ENCODE measurements around the gene BUB1B. TPM values are rescaled to one million over a fixed set of nuclear protein-coding genes. Genes with fewer than 3 reads are reported as not detected.

The BUB1B gene
- total and polyA plus RNA-seq, 9 of the 15 experiments (the other 6 are each of a cell fraction or from before 2014, with no cell fraction given) = 28.7 to 113 (median 82.2) TPM

DNA sequence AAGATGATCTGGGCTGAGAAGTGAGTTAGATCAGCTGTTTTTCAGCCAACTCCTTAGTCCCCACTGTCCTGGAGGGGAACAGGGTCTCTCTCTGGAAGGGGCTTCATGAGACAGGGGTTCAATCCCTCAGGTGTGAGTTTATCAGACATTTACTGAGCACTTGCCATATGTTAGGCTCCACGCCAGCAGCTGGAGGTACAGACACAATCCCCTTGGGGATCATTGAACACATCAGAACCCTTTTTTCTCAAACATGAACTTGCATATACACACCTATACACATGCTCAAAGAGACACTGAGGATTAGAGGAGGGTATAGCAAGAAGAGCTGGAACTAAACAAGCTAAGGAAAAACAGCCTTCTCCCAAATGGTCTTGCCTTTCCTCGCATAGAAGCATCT is 46.7 kb upstream of the BUB1B start:
- Histone ChIP-seq H3K9me1 (ENCODE audit: control insufficient read depth, insufficient read depth, low read length) (peaks cover 2% of the 10 kb centered on the region), H4K20me1 (replicated peaks; ENCODE audit: control insufficient read depth, insufficient read depth, low read length) (0 out of 2 replicates have a peak, but pooled peaks cover 2% of the 10 kb centered on the region), H3K4me1 (replicated peaks in 1 of 2; ENCODE audit: control insufficient read depth in 2 of 2, insufficient read depth in 2 of 2, low read length in 2 of 2) (peaks cover 4 to 10% of the 10 kb centered on the region in 2 experiments; a peak in 4 of 5 replicates), H3K4me3 (no peak overlapping the region), H3K27me3 (ENCODE audit: control insufficient read depth in 2 of 2, insufficient read depth in 2 of 2, low read length in 2 of 2) (peaks cover 3% of the 10 kb centered on the region in 2 experiments; a peak in 1 of 5 replicates), H3K9me3 (replicated peaks; ENCODE audit: control insufficient read depth, insufficient read depth, low read depth, low read length) (no peaks in the 10 kb centered on the region), H3K4me2 (ENCODE audit: insufficient read depth, low read length) (no peak overlapping the region), H3K36me3 (ENCODE audit: control insufficient read depth, insufficient read depth, low read length) (no peaks in the 10 kb centered on the region), H3K9ac (ENCODE audit: insufficient read depth in 1 of 2, low read depth in 2 of 2, low read length in 2 of 2) (no peak overlapping the region), H3K79me2 (ENCODE audit: control insufficient read depth, insufficient read depth, low read length) (no peaks in the 10 kb centered on the region), H3K27ac (ENCODE audit: extremely low read depth, low read depth, low read length) (no peak overlapping the region), H2AFZ (ENCODE audit: low read depth, low read length) (no peak overlapping the region)
- WGBS (ENCODE audit: insufficient coverage, low coverage, missing lambda C conversion rate) = 5% methylated on average over 2 of the region's 2 CpGs
- intact Hi-C loops (cut with micrococcal nuclease) = no loop called here
- in situ Hi-C loops (cut with MboI) = no loop called here
- TF ChIP-seq ZZZ3 (IDR thresholded peaks at IDR 0.05) (no peak), SMARCE1 (IDR thresholded peaks at IDR 0.05) (no peak), SAP30 (IDR thresholded peaks at IDR 0.05; ENCODE audit: borderline replicate concordance, insufficient read depth, low read depth, low read length, poor library complexity, severe bottlenecking) (no peak), ZNF586 (CRISPR knock-in tag; conservative IDR thresholded peaks at IDR 0.05) (no peak), PPARD (CRISPR knock-in tag; IDR thresholded peaks at IDR 0.05) (no peak), ZFPM2 (CRISPR knock-in tag; IDR thresholded peaks at IDR 0.05) (no peak), BRD4 (IDR thresholded peaks at IDR 0.05) (no peak), NCOA2 (IDR thresholded peaks at IDR 0.05; ENCODE audit: partially characterized antibody in 2 of 2) (no peak)
- TF ChIP-seq, protein P1, sequence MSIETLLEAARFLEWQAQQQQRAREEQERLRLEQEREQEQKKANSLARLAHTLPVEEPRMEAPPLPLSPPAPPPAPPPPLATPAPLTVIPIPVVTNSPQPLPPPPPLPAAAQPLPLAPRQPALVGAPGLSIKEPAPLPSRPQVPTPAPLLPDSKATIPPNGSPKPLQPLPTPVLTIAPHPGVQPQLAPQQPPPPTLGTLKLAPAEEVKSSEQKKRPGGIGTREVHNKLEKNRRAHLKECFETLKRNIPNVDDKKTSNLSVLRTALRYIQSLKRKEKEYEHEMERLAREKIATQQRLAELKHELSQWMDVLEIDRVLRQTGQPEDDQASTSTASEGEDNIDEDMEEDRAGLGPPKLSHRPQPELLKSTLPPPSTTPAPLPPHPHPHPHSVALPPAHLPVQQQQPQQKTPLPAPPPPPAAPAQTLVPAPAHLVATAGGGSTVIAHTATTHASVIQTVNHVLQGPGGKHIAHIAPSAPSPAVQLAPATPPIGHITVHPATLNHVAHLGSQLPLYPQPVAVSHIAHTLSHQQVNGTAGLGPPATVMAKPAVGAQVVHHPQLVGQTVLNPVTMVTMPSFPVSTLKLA (conservative IDR thresholded peaks at IDR 0.05) = no peak
- TF ChIP-seq, protein P2, sequence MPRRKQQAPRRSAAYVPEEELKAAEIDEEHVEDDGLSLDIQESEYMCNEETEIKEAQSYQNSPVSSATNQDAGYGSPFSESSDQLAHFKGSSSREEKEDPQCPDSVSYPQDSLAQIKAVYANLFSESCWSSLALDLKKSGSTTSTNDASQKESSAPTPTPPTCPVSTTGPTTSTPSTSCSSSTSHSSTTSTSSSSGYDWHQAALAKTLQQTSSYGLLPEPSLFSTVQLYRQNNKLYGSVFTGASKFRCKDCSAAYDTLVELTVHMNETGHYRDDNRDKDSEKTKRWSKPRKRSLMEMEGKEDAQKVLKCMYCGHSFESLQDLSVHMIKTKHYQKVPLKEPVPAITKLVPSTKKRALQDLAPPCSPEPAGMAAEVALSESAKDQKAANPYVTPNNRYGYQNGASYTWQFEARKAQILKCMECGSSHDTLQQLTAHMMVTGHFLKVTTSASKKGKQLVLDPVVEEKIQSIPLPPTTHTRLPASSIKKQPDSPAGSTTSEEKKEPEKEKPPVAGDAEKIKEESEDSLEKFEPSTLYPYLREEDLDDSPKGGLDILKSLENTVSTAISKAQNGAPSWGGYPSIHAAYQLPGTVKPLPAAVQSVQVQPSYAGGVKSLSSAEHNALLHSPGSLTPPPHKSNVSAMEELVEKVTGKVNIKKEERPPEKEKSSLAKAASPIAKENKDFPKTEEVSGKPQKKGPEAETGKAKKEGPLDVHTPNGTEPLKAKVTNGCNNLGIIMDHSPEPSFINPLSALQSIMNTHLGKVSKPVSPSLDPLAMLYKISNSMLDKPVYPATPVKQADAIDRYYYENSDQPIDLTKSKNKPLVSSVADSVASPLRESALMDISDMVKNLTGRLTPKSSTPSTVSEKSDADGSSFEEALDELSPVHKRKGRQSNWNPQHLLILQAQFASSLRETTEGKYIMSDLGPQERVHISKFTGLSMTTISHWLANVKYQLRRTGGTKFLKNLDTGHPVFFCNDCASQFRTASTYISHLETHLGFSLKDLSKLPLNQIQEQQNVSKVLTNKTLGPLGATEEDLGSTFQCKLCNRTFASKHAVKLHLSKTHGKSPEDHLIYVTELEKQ (CRISPR knock-in tag; IDR thresholded peaks at IDR 0.05) = no peak
- TF ChIP-seq, protein P3, sequence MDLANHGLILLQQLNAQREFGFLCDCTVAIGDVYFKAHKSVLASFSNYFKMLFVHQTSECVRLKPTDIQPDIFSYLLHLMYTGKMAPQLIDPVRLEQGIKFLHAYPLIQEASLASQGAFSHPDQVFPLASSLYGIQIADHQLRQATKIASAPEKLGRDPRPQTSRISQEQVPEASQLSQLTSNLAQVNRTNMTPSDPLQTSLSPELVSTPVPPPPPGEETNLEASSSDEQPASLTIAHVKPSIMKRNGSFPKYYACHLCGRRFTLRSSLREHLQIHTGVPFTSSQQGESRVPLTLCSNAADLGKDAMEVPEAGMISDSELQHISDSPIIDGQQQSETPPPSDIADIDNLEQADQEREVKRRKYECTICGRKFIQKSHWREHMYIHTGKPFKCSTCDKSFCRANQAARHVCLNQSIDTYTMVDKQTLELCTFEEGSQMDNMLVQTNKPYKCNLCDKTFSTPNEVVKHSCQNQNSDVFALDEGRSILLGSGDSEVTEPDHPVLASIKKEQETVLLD (IDR thresholded peaks at IDR 0.05) = no peak
- TF ChIP-seq, protein P4, sequence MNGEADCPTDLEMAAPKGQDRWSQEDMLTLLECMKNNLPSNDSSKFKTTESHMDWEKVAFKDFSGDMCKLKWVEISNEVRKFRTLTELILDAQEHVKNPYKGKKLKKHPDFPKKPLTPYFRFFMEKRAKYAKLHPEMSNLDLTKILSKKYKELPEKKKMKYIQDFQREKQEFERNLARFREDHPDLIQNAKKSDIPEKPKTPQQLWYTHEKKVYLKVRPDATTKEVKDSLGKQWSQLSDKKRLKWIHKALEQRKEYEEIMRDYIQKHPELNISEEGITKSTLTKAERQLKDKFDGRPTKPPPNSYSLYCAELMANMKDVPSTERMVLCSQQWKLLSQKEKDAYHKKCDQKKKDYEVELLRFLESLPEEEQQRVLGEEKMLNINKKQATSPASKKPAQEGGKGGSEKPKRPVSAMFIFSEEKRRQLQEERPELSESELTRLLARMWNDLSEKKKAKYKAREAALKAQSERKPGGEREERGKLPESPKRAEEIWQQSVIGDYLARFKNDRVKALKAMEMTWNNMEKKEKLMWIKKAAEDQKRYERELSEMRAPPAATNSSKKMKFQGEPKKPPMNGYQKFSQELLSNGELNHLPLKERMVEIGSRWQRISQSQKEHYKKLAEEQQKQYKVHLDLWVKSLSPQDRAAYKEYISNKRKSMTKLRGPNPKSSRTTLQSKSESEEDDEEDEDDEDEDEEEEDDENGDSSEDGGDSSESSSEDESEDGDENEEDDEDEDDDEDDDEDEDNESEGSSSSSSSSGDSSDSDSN (IDR thresholded peaks at IDR 0.05; ENCODE audit: borderline replicate concordance in 1 of 2, low read depth in 2 of 2, low read length in 2 of 2) = no peak
- FAIRE-seq = no peak
- BruUV-seq (replicated peaks) = no TSS peak
- ATAC-seq = no peak
- ChIA-PET CTCF (ENCODE audit: low intra/inter-chr PET ratio) (no interaction called here), POLR2A (interaction anchor here (1.0 to 1.8 kb wide), 2 partner anchors 15 to 47 kb away, joined by 3 to 7 read pairs; partner anchors contain the start of gene BUB1B)
- DNase-seq (ENCODE audit: extremely low read depth in 1 of 4, low spot score in 3 of 4) = no peak

Measured in K562 (cell line).